A673 (cell line): ENCODE measurements around the gene TCTN1. TPM values are rescaled to one million over a fixed set of nuclear protein-coding genes. Genes with fewer than 3 reads are reported as not detected.

ENCODE experiments used
- BruUV-seq: library from RNA; stranded (reverse); fragments of 400-500 nt; replicated peaks from 2 replicates; lab custom pipeline; 2021; lab: Mats Ljungman, UMichigan
- CTCF ChIA-PET: fragments of 300-600 bp; sonication (Branson Sonifier 250); formaldehyde crosslinking; loops from one replicate; lab custom pipeline; 2022; ENCODE audit warnings: antibody characterized with exemption; lab: Charles Lee
- POLR2A ChIA-PET: fragments of 300-600 bp; sonication (Branson Sonifier 250); formaldehyde crosslinking; loops from one replicate; lab custom pipeline; 2022; ENCODE audit warnings: antibody characterized with exemption; ENCODE audit not compliant: low non-redundant PET; lab: Charles Lee
- DNase-seq: peaks from one replicate; pipeline ENCODE4 v3.0.0-alpha.2; 2015; ENCODE audit warnings: low spot score
- H3K27ac ChIP-seq: fragments of 200-600 bp; sonication (generic); 2 replicates; pipeline ENCODE4 v1.5.1; 2016; ENCODE audit warnings: mixed run types, low read depth, mild to moderate bottlenecking, mixed read lengths, antibody characterized with exemption, low read length; ENCODE audit not compliant: poor library complexity, severe bottlenecking
- H3K27me3 ChIP-seq: fragments of 200-600 bp; sonication (generic); replicated peaks from 2 replicates; pipeline ENCODE4 v1.6.1; 2017; ENCODE audit warnings: mixed run types, low read depth, mild to moderate bottlenecking, mixed read lengths, antibody characterized with exemption, low read length; ENCODE audit not compliant: insufficient read depth, poor library complexity
- H3K36me3 ChIP-seq: fragments of 200-600 bp; sonication (generic); 2 replicates; pipeline ENCODE4 v1.6.1; 2016; ENCODE audit warnings: mixed run types, mild to moderate bottlenecking, mixed read lengths, antibody characterized with exemption, low read length; ENCODE audit not compliant: insufficient read depth, poor library complexity, severe bottlenecking
- H3K4me1 ChIP-seq: fragments of 200-600 bp; sonication (generic); 2 replicates; pipeline ENCODE4 v1.6.1; 2017; ENCODE audit warnings: mixed run types, mild to moderate bottlenecking, mixed read lengths, antibody characterized with exemption, low read length; ENCODE audit not compliant: insufficient read depth, poor library complexity, severe bottlenecking
- H3K4me3 ChIP-seq: fragments of 200-600 bp; sonication (generic); 2 replicates; pipeline ENCODE4 v1.5.1; 2016; ENCODE audit warnings: low read depth, mixed run types, mild to moderate bottlenecking, mixed read lengths, low read length; ENCODE audit not compliant: poor library complexity, severe bottlenecking
- H3K9me3 ChIP-seq: fragments of 200-600 bp; sonication (generic); 2 replicates; pipeline ENCODE4 v1.6.1; 2016; ENCODE audit warnings: mixed run types, low read depth, mild to moderate bottlenecking, mixed read lengths, antibody characterized with exemption, low read length; ENCODE audit not compliant: poor library complexity, severe bottlenecking
- CTCF ChIP-seq: fragments of 300-800, 200-600 bp; sonication (generic); conservative IDR thresholded peaks from 2 replicates; pipeline ENCODE4 v1.5.1; 2017; ENCODE audit warnings: low read depth, mild to moderate bottlenecking, antibody characterized with exemption, low read length, moderate library complexity, mixed read lengths
- EZH2 ChIP-seq: fragments of 200-600 bp; sonication (generic); IDR thresholded peaks from 2 replicates; pipeline ENCODE4 v1.6.1; 2017; ENCODE audit warnings: borderline replicate concordance, low read depth, mild to moderate bottlenecking, mixed read lengths, antibody characterized with exemption, low read length; ENCODE audit not compliant: poor library complexity, severe bottlenecking
- intact Hi-C: fragments of 100-400 bp; cut with micrococcal nuclease; formaldehyde crosslinking; loops from one replicate; pipeline ENCODE4 v1.10.0; 2022; ENCODE audit not compliant: unreplicated experiment
- total RNA-seq: library from RNA; stranded (reverse); gene quantifications from 2 replicates; pipeline ENCODE4 v1.2.3, GENCODE V29; 2021

Gene TCTN1
- total RNA-seq, 1 experiment from 2014 or later, result 38.8 TPM

GRCh38 chr12:110577864-110578693, 35.9 kb upstream of the TCTN1 start:
- no peaks in the 10 kb centered on the region for H3K27me3 ChIP-seq
- no TSS peak for BruUV-seq
- no peak for TF ChIP-seq CTCF
- H3K4me1 ChIP-seq, result peaks cover 27% of the 10 kb centered on the region
- peak overlapping the region; percentile 36 for H3K27ac ChIP-seq
- CTCF ChIA-PET, result no interaction called here
- no peaks in the 10 kb centered on the region for H3K9me3 ChIP-seq
- H3K4me3 ChIP-seq, result no peak overlapping the region
- intact Hi-C loops, result no loop called here
- DNase-seq, result peak; percentile 25
- no peaks in the 10 kb centered on the region for H3K36me3 ChIP-seq
- POLR2A ChIA-PET, result interaction anchor here (0.6 kb wide), 1 partner anchor 403 kb away, joined by 3 read pairs; no protein-coding TSS in a partner anchor

GRCh38 chr12:110578694-110579534, 35.0 kb upstream of the TCTN1 start:
- no peak for DNase-seq
- Histone ChIP-seq H3K27me3 (no peaks in the 10 kb centered on the region), H3K36me3 (no peaks in the 10 kb centered on the region), H3K4me1 (peaks cover 27% of the 10 kb centered on the region), H3K4me3 (no peak overlapping the region), H3K27ac (no peak overlapping the region), H3K9me3 (no peaks in the 10 kb centered on the region)
- intact Hi-C loops, result no loop called here
- ChIA-PET CTCF (no interaction called here), POLR2A (interaction anchor here (0.7 kb wide), 1 partner anchor 13 kb away, joined by 7 read pairs; no protein-coding TSS in a partner anchor)
- TF ChIP-seq EZH2 (no peak), CTCF (no peak)
- no TSS peak for BruUV-seq

GRCh38 chr12:110579535-110580253, 34.2 kb upstream of the TCTN1 start:
- TF ChIP-seq CTCF (no peak), EZH2 (no peak)
- no peak overlapping the region for H3K4me3 ChIP-seq
- CTCF ChIA-PET, result no interaction called here
- no peaks in the 10 kb centered on the region for H3K27me3 ChIP-seq
- peaks cover 27% of the 10 kb centered on the region for H3K4me1 ChIP-seq
- no peak overlapping the region for H3K27ac ChIP-seq
- no peaks in the 10 kb centered on the region for H3K36me3 ChIP-seq
- POLR2A ChIA-PET, result interaction anchor here (0.7 kb wide), 1 partner anchor 13 kb away, joined by 7 read pairs; no protein-coding TSS in a partner anchor
- intact Hi-C loops, result no loop called here
- no peaks in the 10 kb centered on the region for H3K9me3 ChIP-seq
- no TSS peak for BruUV-seq
- DNase-seq, result no peak
